GM12864 (cell line): ENCODE data around the gene GPX6.
A peak's percentile ranks its signal among the peaks of the same experiment; 100 is the strongest.

Experiments used
- DNase-seq: peaks from one replicate; pipeline ENCODE4 v3.0.0-alpha.2; 2011; ENCODE audit warnings: low read depth
- H3K4me3 ChIP-seq: 2 replicates; pipeline ENCODE4 v1.5.1; 2011; ENCODE audit warnings: mild to moderate bottlenecking, low read depth, low read length, control low read depth
- TF ChIP-seq, protein P1 (sequence below): IDR thresholded peaks from 2 replicates; pipeline ENCODE4 v1.5.1; 2011; ENCODE audit warnings: low read depth, mild to moderate bottlenecking, moderate library complexity, low read length, control low read depth, inconsistent platforms; ENCODE audit errors: missing control alignments

Gene GPX6

DNA sequence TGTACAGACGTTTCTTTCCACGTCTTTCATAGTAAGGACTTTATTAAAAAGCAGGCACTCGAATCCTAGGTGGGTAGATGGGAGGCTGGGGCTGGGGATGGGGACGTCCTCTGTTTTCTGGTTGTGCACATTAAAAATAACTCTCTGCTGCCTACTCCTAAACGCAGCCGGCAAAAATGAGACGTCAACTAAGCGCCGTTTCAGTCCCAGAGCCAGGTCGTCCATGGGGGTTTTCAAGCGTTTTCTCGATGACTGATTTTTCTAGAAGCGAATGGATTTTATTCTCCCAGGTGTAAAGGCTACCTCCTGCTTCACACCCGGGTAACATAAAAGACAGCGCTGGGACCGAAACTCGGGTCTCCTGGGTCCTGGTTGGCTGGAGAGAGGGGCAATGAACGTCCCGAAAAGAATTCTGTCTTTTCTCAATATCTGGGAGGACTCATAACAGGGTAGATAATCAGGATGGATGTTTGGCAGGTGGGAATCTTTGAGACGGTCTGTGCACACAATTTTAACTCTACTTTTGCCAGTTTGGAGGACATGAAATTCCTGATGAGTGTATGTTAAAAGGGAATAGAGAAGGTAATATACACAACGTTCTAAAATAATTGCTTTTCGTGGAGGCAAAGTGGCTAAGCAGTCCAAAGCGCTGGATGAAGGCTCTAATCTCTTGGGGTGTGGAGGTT is 25.2 kb downstream of the GPX6 start:
- no peak for DNase-seq
- TF ChIP-seq, protein P1, sequence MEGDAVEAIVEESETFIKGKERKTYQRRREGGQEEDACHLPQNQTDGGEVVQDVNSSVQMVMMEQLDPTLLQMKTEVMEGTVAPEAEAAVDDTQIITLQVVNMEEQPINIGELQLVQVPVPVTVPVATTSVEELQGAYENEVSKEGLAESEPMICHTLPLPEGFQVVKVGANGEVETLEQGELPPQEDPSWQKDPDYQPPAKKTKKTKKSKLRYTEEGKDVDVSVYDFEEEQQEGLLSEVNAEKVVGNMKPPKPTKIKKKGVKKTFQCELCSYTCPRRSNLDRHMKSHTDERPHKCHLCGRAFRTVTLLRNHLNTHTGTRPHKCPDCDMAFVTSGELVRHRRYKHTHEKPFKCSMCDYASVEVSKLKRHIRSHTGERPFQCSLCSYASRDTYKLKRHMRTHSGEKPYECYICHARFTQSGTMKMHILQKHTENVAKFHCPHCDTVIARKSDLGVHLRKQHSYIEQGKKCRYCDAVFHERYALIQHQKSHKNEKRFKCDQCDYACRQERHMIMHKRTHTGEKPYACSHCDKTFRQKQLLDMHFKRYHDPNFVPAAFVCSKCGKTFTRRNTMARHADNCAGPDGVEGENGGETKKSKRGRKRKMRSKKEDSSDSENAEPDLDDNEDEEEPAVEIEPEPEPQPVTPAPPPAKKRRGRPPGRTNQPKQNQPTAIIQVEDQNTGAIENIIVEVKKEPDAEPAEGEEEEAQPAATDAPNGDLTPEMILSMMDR = no peak
- peak overlapping the region; percentile 58 for H3K4me3 ChIP-seq

DNA sequence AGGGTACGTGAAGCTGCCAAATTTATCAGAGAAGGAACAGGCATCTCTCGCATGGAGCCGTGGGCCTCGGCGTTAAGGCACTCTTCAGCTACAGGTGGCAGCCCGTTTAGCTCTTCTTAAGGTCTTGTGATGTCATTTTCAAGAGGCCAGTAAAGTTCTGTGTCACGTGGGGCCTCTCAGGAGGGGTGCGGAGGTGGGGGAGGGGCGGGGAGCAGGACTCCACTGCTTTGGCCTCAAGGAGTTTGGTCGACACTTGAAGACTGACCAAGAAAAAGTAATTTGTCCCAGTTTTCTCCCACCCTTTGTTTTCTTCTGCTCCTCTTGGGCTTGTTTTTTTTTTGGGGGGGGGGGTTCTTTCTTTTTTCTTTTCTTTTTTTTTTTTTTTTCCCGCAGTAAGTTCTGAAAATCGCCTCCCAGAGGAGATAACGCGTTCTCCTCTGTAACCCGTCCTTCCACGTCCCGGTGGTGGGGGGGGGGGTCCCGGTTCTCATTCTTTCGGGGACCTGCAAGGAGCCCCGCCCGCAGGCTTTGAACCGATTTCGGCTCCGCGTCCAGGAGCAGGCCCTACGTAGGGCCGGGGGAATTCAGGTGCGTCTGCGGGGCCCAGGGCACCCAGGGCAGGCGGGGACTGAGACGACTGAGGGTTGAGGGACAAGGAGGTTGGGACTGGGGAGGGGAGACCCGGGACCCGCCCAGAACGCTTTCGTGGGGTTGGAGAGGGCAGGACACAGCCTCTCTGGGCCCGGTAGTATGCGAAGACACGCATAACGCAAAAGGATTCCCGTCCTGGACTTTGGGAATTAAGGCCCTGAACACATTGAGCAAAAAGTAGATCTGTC is 26.0 kb downstream of the GPX6 start:
- H3K4me3 ChIP-seq = peak overlapping the region; percentile 58
- DNase-seq = peak; percentile 57

DNA sequence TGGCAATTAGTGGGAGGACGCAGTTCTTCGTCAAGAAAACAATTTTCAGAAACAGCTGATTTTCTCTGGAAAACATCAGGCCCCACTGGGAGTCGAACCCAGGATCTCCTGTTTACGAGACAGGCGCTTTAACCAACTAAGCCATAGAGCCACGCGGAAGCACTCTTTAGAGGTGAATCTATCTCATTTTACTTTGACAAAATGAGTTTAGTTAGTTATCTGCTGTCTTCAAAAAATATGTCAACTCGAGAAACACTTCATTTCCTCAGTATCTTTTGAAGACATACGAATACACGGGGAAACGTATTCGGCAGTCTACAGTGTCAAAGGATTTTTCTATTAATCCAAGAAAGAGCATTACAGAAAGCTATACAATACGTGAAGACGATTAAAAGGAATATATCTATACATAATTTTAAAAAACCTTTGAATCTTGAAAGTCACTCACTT is 26.7 kb downstream of the GPX6 start:
- TF ChIP-seq, protein P1 = no peak
- DNase-seq = peak; percentile 38
- H3K4me3 ChIP-seq = peak overlapping the region; percentile 58

More for the DNA sequence above, 26.0 kb downstream of the GPX6 start:
- TF ChIP-seq, protein P1 = no peak

DNA sequence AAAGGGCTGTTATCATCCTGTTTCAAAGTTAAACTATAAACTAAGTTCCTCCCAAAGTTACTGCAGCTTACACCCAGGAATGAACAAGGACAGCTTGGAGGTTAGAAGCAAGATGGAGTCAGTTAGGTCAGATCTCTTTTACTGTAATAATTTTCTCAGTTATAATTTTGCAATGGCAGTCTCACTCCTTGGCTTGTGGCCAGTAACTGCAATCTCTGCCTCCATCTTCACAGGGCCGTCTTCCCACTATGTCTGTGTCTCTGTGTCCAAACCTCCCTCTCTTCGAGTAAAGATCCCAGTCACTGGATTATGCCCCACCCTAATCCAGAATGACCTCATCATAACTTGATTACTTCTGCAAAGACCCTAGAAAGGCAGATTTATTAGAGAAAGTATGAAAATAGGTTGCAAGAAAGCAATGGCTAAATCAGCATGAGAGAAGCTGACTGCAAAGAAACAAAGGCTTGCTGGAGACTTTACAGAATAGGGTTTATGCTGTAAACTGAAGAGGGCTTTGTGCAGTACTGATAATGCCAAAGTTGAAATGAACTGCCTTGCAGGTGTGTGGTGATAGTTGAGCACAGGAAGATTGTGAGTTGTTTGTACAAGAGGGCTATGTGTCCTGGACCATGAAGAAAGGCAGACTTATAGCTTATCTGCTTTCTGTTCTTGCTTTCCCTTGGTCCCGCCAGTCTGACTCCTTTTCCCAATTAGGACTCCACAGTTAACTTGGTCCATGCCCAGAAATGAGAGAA is 28.4 kb downstream of the GPX6 start:
- TF ChIP-seq, protein P1 = no peak
- no peak overlapping the region for H3K4me3 ChIP-seq
- DNase-seq = no peak

GRCh38 chr6:28486533-28486932 is 29.1 kb downstream of the GPX6 start:
- no peak for DNase-seq

GRCh38 chr6:28485482-28485881 is 30.1 kb downstream of the GPX6 start:
- DNase-seq = no peak
- TF ChIP-seq, protein P1 = no peak
- H3K4me3 ChIP-seq = no peak overlapping the region

More at GRCh38 chr6:28486533-28486932, 29.1 kb downstream of the GPX6 start:
- TF ChIP-seq, protein P1 = no peak
- H3K4me3 ChIP-seq = no peak overlapping the region
